Mesenchymal stem cell (in vitro differentiated cells and primary cell): ENCODE results near the gene NDE1.
"Not testable (repeated sequence)": the region's sequence is repeated elsewhere in the genome, so short reads cannot be mapped to it uniquely, and the experiment has no call there.

Experiments
- DNase-seq: peaks from one replicate; pipeline ENCODE4 v3.0.0-alpha.2; 2013
- H2AFZ ChIP-seq: one replicate; pipeline ENCODE4 v1.6.1; 2013; ENCODE audit warnings: low read depth, mild to moderate bottlenecking, control low read depth, inconsistent platforms, low read length, moderate library complexity
- H2AK5ac ChIP-seq: 2 replicates; pipeline ENCODE4 v1.6.1; 2013; ENCODE audit warnings: low read length, moderate library complexity, mild to moderate bottlenecking, inconsistent platforms; ENCODE audit not compliant: severe bottlenecking
- H2BK120ac ChIP-seq: one replicate; pipeline ENCODE4 v1.6.1; 2013; ENCODE audit warnings: low read depth, mild to moderate bottlenecking, inconsistent platforms, low read length, moderate library complexity
- H2BK12ac ChIP-seq, 2 experiments: one replicate each; pipeline ENCODE4 v1.6.1; 2013; ENCODE audit warnings: inconsistent platforms in 2 of 2, low read length in 2 of 2, mild to moderate bottlenecking in 2 of 2, moderate library complexity in 2 of 2, control low read depth in 1 of 2
- H2BK15ac ChIP-seq: one replicate; pipeline ENCODE4 v1.6.1; 2013; ENCODE audit warnings: mild to moderate bottlenecking, low read depth, inconsistent platforms; ENCODE audit not compliant: poor library complexity, severe bottlenecking
- H2BK5ac ChIP-seq: 2 replicates; pipeline ENCODE4 v1.6.1; 2013; ENCODE audit warnings: low read depth, mild to moderate bottlenecking, low read length, control low read depth, inconsistent platforms; ENCODE audit not compliant: poor library complexity, severe bottlenecking
- H3K14ac ChIP-seq, 2 experiments: one replicate each; pipeline ENCODE4 v1.6.1; 2013; ENCODE audit warnings: inconsistent platforms in 2 of 2, low read length in 2 of 2, control low read depth in 1 of 2, mild to moderate bottlenecking in 1 of 2, moderate library complexity in 1 of 2
- H3K18ac ChIP-seq, 2 experiments: one replicate each; pipeline ENCODE4 v1.6.1; 2013; ENCODE audit warnings: inconsistent platforms in 2 of 2, low read length in 2 of 2, control low read depth in 1 of 2, low read depth in 1 of 2, mild to moderate bottlenecking in 1 of 2
- H3K23ac ChIP-seq, 2 experiments: one replicate each; pipeline ENCODE4 v1.6.1; 2013; ENCODE audit warnings: inconsistent platforms in 2 of 2, low read length in 2 of 2, mild to moderate bottlenecking in 2 of 2, moderate library complexity in 2 of 2, control low read depth in 1 of 2
- H3K27ac ChIP-seq: 2 replicates; pipeline ENCODE4 v1.5.1; 2013; ENCODE audit warnings: mild to moderate bottlenecking, moderate library complexity, low read length, control low read depth, inconsistent platforms; ENCODE audit not compliant: poor library complexity, severe bottlenecking
- H3K27me3 ChIP-seq, 2 experiments: 2 replicates each; pipeline versions ENCODE4 v1.6.1 to v1.7.0; 2013; ENCODE audit warnings: low read length in 2 of 2, mild to moderate bottlenecking in 2 of 2, moderate library complexity in 2 of 2, control low read depth in 1 of 2, inconsistent platforms in 1 of 2; ENCODE audit not compliant: control insufficient read depth in 1 of 2, insufficient read depth in 1 of 2
- H3K36me3 ChIP-seq, 2 experiments: 2 replicates each; pipeline versions ENCODE4 v1.6.1 to v1.7.0; 2013; ENCODE audit warnings: low read length in 2 of 2, control low read depth in 1 of 2, inconsistent platforms in 1 of 2, low read depth in 1 of 2, mild to moderate bottlenecking in 1 of 2; ENCODE audit not compliant: insufficient read depth in 2 of 2, control insufficient read depth in 1 of 2
- H3K4ac ChIP-seq, 2 experiments: one replicate each; pipeline ENCODE4 v1.6.1; 2013; ENCODE audit warnings: inconsistent platforms in 2 of 2, low read length in 2 of 2, mild to moderate bottlenecking in 2 of 2, moderate library complexity in 2 of 2, control low read depth in 1 of 2, low read depth in 1 of 2
- H3K4me1 ChIP-seq: 2 replicates; pipeline ENCODE4 v1.6.1; 2013; ENCODE audit warnings: low read depth, low read length, control low read depth; ENCODE audit not compliant: control insufficient read depth, insufficient read depth
- H3K4me2 ChIP-seq: 2 replicates; pipeline ENCODE4 v1.6.1; 2013; ENCODE audit warnings: low read length, mild to moderate bottlenecking, inconsistent platforms; ENCODE audit not compliant: poor library complexity, severe bottlenecking
- H3K4me3 ChIP-seq, 2 experiments: 2 replicates each; pipeline versions ENCODE4 v1.5.1 to v1.7.0; 2013; ENCODE audit warnings: low read length in 2 of 2, mild to moderate bottlenecking in 2 of 2, control low read depth in 1 of 2, low read depth in 1 of 2; ENCODE audit not compliant: insufficient read depth in 1 of 2
- H3K79me1 ChIP-seq: replicated peaks from 2 replicates; pipeline ENCODE4 v1.6.1; 2013; ENCODE audit warnings: mild to moderate bottlenecking, control low read depth, low read length, inconsistent platforms; ENCODE audit not compliant: poor library complexity, severe bottlenecking
- H3K9ac ChIP-seq: 2 replicates; pipeline ENCODE4 v1.7.0; 2013; ENCODE audit warnings: mild to moderate bottlenecking, low read length, moderate library complexity
- H3K9me3 ChIP-seq: 2 replicates; pipeline ENCODE4 v1.7.0; 2013; ENCODE audit warnings: mild to moderate bottlenecking, low read length; ENCODE audit not compliant: control insufficient read depth
- H4K8ac ChIP-seq: one replicate; pipeline ENCODE4 v1.6.1; 2013; ENCODE audit warnings: inconsistent platforms, mild to moderate bottlenecking, low read length, moderate library complexity
- H4K91ac ChIP-seq: one replicate; pipeline ENCODE4 v1.6.1; 2013; ENCODE audit warnings: mild to moderate bottlenecking, low read length, inconsistent platforms
- WGBS: methylation state at CpG from one replicate; pipeline ENCODE4 v1.1.7; 2013; ENCODE audit warnings: mixed read lengths; 5-methylcytosine and 5-hydroxymethylcytosine counted together

Gene NDE1

DNA sequence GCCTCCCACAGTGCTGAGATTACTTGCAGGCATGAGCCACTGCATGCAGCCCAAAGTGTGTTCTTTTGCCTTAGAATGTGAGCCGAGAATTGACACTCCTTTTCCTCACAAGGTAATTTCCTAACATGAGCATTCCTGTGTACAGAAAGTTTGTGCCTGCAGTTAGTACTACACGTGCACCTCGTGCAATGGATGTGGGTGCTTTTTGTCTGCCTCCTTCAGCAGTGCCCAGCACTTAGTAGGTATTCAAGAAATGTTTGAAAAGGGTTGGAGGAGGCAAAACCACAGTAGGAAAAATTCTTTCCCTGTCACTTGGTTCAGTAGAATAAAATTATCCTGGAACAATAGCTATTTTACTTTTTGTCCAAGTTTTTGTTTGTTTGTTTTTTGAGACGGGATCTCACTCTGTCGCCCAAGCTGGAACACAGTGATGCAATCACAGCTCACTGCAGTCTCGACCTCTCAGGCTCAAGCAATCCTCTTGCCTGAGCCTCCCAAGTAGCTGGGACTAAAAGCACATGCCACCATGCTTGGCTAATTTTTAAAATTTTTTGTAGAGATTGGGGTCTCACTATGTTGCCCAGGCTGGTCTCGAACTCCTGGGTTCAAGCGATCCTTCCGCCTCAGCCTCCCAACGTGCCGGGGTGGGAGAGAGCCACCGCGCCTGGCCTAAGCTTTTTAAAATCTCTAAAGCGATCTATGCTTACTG, 2.4 kb downstream of the NDE1 start:
- H2BK12ac ChIP-seq: no peak overlapping the region
- no peaks in the 10 kb centered on the region for H3K27me3 ChIP-seq
- no peak overlapping the region for H3K4me3 ChIP-seq
- H2BK120ac ChIP-seq: no peak overlapping the region
- no peak overlapping the region for H2BK5ac ChIP-seq
- H3K14ac ChIP-seq: no peak overlapping the region
- peak; percentile 29 for DNase-seq
- no peak overlapping the region for H2BK15ac ChIP-seq
- H3K79me1 ChIP-seq: peaks cover 7% of the 10 kb centered on the region
- no peaks in the 10 kb centered on the region for H3K9me3 ChIP-seq
- no peak overlapping the region for H3K4me2 ChIP-seq
- no peak overlapping the region for H2AK5ac ChIP-seq
- peak overlapping the region; percentile 59 for H4K8ac ChIP-seq
- H4K91ac ChIP-seq: peak overlapping the region; percentile 11
- H3K9ac ChIP-seq: no peak overlapping the region
- H3K4ac ChIP-seq: no peak overlapping the region
- peaks cover 0 to 8% of the 10 kb centered on the region in 2 experiments for H3K36me3 ChIP-seq
- H3K4me1 ChIP-seq: peaks cover 3% of the 10 kb centered on the region
- H3K23ac ChIP-seq: no peak overlapping the region
- no peak overlapping the region for H2AFZ ChIP-seq
- WGBS: 82% methylated on average over 13 of the region's 14 CpGs
- no peak overlapping the region for H3K27ac ChIP-seq
- no peak overlapping the region for H3K18ac ChIP-seq

DNA sequence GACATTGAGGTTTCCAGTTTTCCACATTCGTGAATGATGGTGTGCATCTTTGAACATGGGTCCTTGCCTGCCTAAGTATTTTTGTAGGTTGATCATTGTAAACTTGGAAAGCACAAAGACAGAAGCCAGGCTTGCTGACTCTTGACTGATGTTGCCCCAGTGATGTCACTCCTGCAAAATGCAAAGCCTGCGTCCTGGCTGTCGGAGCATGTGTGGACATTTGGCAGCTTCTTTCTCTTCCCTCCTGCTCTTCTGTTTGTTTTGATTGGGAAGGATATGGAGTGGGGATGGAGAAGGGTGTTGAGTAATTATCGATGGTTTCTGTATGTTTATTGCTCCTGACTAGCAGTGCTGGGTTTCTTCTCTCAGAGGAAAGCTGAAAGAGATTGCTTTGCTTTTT, 3.2 kb downstream of the NDE1 start:
- Histone ChIP-seq H2BK12ac (no peak overlapping the region), H4K8ac (no peak overlapping the region), H3K36me3 (peaks cover 3 to 12% of the 10 kb centered on the region in 2 experiments), H3K9me3 (no peaks in the 10 kb centered on the region), H3K4me2 (no peak overlapping the region), H3K4me1 (peaks cover 3% of the 10 kb centered on the region), H3K79me1 (peaks cover 12% of the 10 kb centered on the region), H2BK5ac (no peak overlapping the region), H3K14ac (no peak overlapping the region), H4K91ac (no peak overlapping the region), H2BK15ac (no peak overlapping the region), H2BK120ac (no peak overlapping the region), H3K4me3 (peak overlapping the region in 1 of 2 experiments; percentile 39), H2AFZ (no peak overlapping the region), H2AK5ac (no peak overlapping the region), H3K23ac (no peak overlapping the region), H3K18ac (no peak overlapping the region), H3K4ac (no peak overlapping the region), H3K9ac (peak overlapping the region; percentile 57), H3K27ac (peak overlapping the region; percentile 40), H3K27me3 (no peaks in the 10 kb centered on the region)
- DNase-seq: peak; percentile 92
- WGBS: 5% methylated on average over 4 of the region's 4 CpGs

DNA sequence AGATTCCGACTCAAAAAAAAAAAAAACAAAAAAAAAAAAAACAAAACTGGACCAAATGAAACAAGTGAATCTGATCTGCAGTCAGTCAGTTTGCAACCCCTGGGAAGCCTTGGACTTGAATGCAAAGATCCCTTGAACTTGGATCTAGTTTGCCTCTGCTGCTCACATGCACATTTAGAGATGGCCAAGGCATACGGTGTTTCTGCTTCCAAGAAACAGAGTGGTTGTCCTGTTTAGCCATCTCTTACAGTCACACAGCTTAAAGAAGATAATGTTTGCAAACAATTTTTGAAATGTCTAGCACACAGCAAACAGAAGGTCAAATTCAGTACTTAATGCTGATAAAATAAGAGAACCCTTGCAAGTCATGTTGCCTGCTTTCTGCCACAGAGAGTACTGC, 4.5 kb downstream of the NDE1 start:
- H2BK5ac ChIP-seq: no peak overlapping the region
- peaks cover 12% of the 10 kb centered on the region for H3K79me1 ChIP-seq
- H3K4ac ChIP-seq: no peak overlapping the region
- H3K18ac ChIP-seq: no peak overlapping the region
- H2BK12ac ChIP-seq: no peak overlapping the region
- H3K14ac ChIP-seq: no peak overlapping the region
- H2AK5ac ChIP-seq: no peak overlapping the region
- H4K91ac ChIP-seq: no peak overlapping the region
- H4K8ac ChIP-seq: no peak overlapping the region
- DNase-seq: no peak
- H3K4me3 ChIP-seq: no peak overlapping the region
- no peaks in the 10 kb centered on the region for H3K27me3 ChIP-seq
- peaks cover 3% of the 10 kb centered on the region for H3K4me1 ChIP-seq
- no peak overlapping the region for H2AFZ ChIP-seq
- H3K27ac ChIP-seq: no peak overlapping the region
- no peaks in the 10 kb centered on the region for H3K9me3 ChIP-seq
- H3K36me3 ChIP-seq: peaks cover 3 to 12% of the 10 kb centered on the region in 2 experiments
- H3K9ac ChIP-seq: no peak overlapping the region
- no peak overlapping the region for H3K4me2 ChIP-seq
- no peak overlapping the region for H2BK120ac ChIP-seq
- H3K23ac ChIP-seq: no peak overlapping the region
- H2BK15ac ChIP-seq: no peak overlapping the region
- 100% methylated on average over 2 of the region's 2 CpGs for WGBS

DNA sequence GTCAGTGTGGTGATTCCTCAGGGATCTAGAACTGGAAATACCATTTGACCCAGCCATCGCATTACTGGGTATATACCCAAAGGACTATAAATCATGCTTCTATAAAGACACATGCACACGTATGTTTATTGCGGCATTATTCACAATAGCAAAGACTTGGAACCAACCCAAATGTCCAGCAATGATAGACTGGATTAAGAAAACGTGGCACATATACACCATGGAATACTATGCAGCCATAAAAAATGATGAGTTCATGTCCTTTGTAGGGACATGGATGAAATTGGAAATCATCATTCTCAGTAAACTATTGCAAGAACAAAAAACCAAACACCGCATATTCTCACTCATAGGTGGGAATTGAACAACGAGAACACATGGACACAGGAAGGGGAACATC, 5.5 kb downstream of the NDE1 start:
- H2BK15ac ChIP-seq, H3K27me3 ChIP-seq, H2BK12ac ChIP-seq, H4K91ac ChIP-seq, H3K4ac ChIP-seq, H3K4me3 ChIP-seq, H3K9ac ChIP-seq, H2BK5ac ChIP-seq, H3K4me2 ChIP-seq, H3K23ac ChIP-seq, H4K8ac ChIP-seq, H3K27ac ChIP-seq, H3K18ac ChIP-seq, H2AK5ac ChIP-seq, H2BK120ac ChIP-seq, H3K14ac ChIP-seq, H3K9me3 ChIP-seq, H2AFZ ChIP-seq, DNase-seq, H3K4me1 ChIP-seq: not testable (repeated sequence)
- Histone ChIP-seq H3K36me3 (peaks cover 3 to 12% of the 10 kb centered on the region in 2 experiments), H3K79me1 (peaks cover 16% of the 10 kb centered on the region)
- WGBS: no CpG with 5 or more reads among the region's 6 CpGs
